Activated CD4-positive, alpha-beta T cell treated with anti-CD3 and anti-CD28 coated beads, Interleukin-2, amount 50 U/mL, for 24 hours (primary cell): ENCODE data around the gene DOK4.

ENCODE experiments used
- DNase-seq, 2 donors: peaks; one replicate each; pipeline ENCODE4 v3.0.0-alpha.2; 2020; ENCODE audit warnings: low read depth in 1 of 2, low spot score in 1 of 2

Gene DOK4

GRCh38 chr16:57485916-57486857, at the start of gene DOK4:
TSS of gene DOK4 (minus strand) at chr16:57486493. CDS start at chr16:57479507, 6,986 bp downstream.
- peak; percentile 62 to 65 for DNase-seq

GRCh38 chr16:57535680-57536305, 49.5 kb upstream of the DOK4 start:
- peak; percentile 86 to 89 for DNase-seq

GRCh38 chr16:57534881-57535658, 48.8 kb upstream of the DOK4 start:
- DNase-seq: no peak

GRCh38 chr16:57534337-57534880, 48.1 kb upstream of the DOK4 start:
- DNase-seq: no peak

DNA sequence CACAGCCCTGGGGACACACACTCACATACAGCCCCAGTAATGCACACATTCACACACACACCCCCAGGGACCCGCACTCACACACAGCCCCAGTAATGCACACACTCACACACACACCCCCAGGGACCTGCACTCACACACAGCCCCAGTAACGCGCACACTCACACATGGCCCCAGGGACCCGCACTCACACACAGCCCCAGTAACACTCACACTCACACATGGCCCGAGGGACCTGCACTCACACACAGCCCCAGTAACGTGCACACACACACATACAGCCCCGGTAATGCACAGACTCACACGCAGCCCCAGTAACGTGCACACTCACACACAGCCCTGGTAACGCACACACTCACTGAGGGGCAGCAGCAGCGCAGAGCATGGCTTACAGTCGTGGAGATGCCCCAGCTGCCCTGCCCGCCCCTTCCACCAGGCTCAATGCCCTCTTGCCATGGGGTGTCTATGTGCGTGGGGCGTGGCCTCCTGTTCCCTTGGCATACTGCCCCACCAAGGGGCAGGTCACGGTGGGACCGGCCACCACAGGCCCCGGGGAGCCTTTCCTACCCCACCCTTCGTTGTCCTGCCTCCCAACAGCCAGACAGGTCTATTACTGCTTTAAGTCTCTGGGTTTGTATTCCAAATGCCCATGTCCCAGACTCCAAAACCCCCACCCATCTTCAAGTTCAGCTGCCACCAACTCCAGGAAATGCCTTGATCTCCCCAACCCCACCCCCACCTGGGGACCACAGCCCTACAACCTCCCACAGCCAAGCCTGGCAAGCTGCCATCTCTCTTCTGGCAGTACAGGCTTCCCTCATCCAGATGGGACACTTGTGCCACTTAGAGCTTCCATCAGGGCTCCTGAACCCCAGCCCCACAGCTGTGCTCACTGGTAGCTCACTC, 47.4 kb upstream of the DOK4 start:
- DNase-seq: no peak

GRCh38 chr16:57532266-57532625, 46.0 kb upstream of the DOK4 start:
- DNase-seq: no peak

- DNase-seq: no peak
These were observed 45.5 kb upstream of the DOK4 start for GRCh38 chr16:57531635-57532265.

GRCh38 chr16:57531253-57531575, 44.9 kb upstream of the DOK4 start:
- DNase-seq: no peak

DNA sequence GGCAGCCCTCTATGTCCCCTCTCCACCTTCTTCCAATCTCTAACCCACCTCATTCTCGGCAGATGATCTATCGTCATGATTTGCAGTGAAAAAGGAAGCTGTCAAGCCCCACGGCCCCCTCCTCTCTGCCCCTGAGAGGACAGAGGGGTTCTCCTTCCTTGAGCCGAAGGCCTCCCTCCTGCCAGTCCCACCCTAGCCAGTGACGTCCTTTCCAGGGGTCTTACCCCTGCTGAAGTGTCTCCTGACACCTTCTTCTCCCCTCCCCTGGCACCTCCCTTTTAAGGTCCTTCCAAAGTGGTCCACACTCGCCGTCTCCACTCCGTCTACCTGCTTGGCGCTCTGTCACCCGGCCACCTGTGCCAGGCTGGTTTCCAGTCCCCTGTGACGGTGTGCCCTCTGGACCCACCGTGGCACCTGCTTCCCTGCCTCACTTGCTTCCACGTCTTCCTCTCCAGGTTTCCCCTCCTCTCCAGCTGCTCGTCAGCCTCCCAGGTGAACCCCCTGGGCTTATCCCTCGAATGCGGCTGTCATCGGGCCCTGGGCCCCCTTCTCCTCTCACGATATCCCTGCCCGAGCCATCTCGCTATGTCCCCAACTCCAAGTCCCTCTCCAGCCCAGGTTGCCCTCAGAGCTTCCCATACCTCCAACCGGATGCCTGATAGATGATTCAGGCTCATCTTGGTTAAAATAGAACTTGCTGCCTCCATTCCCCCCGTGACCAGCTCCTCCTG, 44.4 kb upstream of the DOK4 start:
- no peak for DNase-seq

GRCh38 chr16:57530104-57530521, 43.8 kb upstream of the DOK4 start:
- DNase-seq: peak in 1 of 2 donors; percentile 60

DNA sequence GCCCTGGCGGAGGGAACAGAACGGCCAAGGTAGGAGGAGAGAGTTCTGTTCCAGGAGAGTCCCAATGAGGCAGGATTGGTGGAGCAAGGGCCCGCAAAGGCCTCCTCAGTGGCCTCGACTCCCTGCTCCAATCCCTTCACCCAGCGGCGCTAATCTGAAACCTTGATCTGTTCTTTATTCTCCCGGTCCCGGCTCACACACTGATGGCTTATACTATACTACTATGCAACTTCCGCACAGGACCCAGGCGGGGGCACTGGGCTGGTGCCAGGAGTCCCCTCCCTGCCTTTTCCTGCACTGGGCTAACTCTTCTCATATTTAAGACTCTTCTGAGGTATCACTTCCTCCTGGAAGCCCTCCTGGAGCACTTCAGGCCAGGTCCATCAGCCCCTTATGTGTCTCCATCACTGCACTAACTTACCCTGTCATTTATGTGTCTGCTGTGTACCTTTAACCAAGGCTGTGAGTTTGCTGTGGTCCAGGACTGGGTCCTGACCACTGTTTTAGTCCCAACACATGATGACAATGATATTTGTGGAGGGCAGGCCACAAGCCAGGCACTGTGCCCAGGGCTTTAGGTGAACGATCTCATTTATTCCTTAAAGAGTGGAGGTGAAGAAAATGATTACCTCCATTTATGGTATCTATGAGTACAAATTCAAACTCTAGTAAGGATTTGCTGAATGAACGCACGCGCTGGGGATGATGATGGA, 43.3 kb upstream of the DOK4 start:
- DNase-seq: no peak

DNA sequence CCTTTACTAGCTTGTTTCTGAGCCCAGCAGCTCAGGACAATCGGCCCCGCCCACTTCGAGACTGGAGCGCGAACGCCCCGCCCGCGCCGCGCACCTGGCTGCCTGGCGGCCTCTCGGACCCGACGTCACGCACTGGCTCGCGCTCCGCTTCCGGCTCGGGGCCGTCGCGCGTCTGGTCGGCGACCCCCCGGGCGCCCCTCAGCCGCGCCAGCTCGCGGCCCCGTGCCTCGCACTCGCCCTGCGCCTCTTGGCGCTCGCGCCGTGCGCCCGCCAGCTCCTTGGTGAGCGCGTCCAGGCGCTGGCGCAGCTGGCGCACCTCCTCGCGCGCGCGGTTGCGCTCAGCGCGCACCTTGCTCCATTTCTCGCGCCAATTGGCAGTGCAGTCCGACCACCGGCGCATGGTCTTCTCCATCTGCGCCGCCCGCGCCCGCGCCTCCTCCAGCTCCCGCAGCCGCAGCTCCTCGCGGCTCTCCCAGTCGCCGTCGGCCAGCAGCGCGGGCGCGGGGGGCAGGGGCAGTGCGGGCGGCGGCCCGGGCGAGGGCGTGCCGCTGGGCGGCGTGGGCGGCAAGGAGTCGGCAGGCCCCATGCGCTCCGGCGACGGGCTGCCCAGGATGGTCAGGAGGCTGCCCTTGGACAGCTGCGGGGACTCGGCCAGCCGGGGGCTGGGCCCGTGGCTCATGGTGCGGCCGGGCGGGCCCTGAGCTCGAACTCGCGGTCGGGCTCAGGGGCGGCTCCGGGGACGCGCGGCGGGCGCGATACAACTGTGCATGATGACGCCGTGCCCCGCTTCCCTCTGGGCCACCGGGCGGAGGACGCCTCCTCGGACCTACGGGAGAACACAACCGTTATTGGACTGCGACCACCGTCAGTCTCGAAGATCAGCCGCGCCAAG, 42.5 kb upstream of the DOK4 start:
- DNase-seq: no peak

DNA sequence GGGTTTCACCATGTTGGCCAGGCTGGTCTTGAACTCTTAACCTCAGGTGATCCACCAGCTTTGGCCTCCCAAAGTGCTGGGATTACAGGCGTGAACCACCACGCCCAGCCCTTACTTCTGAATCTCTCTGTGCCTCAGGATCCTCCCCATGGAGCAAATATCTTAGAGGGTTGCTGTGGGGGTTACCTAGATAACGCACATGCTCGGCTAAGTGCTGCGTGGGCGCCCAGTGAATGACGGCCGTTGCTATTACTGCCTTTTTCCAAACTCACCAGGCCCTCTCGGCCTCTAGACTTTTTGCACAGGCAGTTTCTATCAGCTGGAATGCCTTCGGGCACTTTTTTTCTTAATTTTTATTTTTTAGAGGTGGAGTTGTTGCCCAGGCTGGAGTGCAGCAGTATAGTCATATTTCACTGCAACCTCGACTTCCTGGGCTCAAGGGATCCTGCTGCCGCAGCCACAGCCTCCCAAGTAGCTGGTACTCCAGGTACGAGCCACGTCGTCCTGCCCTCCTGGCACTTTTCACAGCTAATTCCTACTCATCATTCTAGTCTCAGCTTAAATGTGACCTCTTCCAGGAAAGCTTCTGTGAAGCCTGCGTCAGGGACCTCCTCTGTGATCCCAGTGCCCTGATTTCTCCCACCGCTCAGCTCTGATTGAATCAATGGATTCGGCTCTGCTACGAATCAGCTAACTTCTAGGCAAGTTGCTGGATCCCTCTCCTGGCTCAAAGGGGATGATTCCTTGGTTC, 41.5 kb upstream of the DOK4 start:
- no peak for DNase-seq

DNA sequence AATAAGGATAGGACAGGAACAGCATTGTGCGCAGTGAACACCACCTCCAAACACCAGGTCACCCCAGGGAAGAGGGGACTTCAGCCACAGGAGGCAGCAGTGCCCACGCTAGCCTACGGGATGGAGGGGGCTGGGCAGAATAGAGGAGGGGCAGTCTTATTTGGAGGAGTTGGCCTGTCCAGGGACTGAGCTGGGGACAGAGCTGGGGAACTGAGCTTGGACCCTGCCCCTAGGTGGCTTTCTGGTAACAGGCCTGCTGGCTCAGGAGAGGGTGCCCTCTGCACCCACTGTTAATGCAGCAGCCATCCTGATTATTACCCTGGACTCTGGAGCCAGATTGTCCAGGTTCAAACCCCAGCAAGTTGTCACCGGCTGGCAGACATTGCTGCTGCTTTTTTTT, 40.7 kb upstream of the DOK4 start:
- DNase-seq: no peak

DNA sequence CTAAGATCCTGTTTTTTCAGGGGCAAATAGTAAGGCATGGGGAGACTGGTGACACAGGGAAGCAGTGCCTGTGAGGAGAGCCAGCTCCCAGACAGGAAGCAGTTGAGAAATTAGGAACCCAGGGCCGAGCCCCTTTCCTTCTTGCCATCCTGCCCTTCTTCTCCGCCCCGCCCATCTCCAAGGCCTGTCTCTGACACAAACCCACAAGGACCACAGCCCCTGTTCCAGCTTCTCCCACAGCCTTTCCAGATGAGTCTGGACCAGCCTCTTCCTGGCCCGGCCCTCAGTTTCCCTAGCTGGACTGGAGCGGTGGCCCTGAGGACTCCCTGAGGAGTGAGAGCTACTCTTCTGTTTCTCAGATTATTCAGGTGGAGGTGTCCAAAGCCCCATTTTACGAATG, 40.2 kb upstream of the DOK4 start:
- DNase-seq: no peak

DNA sequence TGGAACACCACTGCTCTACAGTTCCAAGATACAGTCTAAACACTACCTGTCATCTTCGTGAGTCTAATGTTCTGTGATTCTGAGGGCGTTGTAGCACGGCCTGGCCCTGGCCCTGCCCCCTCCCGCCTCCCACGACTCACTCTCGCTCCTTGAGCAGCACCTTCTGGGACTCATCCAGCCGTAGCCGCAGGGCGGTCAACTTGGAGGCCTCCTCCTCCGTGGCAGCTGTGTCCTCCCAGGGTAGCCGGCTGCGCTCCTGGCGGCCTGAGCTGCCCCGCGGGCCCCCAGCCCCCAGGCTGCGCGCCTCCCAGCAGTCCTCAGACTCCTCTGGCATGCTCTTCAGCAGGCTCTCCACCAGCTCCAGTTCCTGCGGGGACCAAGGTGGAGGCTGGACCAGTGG, 39.5 kb upstream of the DOK4 start:
- no peak for DNase-seq

DNA sequence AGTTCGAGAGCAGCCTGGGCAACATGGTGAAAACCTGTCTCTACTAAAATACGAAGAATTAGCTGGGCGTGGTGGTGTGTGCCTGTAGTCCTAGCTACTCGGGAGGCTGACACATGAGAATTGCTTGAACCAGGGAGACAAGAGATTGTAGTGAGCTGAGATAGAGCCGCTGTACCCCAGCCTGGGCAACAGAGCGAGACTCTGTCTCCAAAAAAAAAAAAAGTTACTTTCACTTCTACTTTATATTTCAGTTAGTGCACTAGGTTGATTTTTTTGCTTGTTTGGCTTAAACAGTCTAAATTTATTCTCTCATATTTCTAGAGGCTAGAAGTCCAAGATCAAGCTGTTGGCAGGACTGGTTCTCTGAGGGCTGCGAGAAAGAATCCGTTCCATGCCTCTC, 36.7 kb upstream of the DOK4 start:
- no peak for DNase-seq
